Spleen (tissue), 11 donors: Measurements from ENCODE around the gene TAGAP. TPM values are rescaled to one million over a fixed set of nuclear protein-coding genes. Genes with fewer than 3 reads are reported as not detected.

Experiments
- DNase-seq: peaks from one replicate; pipeline ENCODE4 v3.0.0-alpha.2; 2020
- H3K27ac ChIP-seq, 8 donors: fragments of 200-600 bp; sonication (generic) in 7 of 8; 1 replicate in 4 of 8; 2 replicates in 4 of 8; pipeline versions ENCODE4 v1.5.0 to v1.8.0; 2016 to 2021; ENCODE audit warnings: inconsistent platforms in 4 of 8, mild to moderate bottlenecking in 4 of 8, moderate library complexity in 1 of 8
- H3K27me3 ChIP-seq, 7 donors: fragments of 200-600 bp; sonication (generic) in 6 of 7; replicated peaks in 1 of 7; 1 replicate in 4 of 7; 2 replicates in 3 of 7; pipeline versions ENCODE4 v1.5.0 to v1.8.0; 2016 to 2021; ENCODE audit warnings: inconsistent platforms in 3 of 7, mild to moderate bottlenecking in 1 of 7
- H3K36me3 ChIP-seq, 6 donors: fragments of 200-600 bp; sonication (generic) in 5 of 6; 1 replicate in 4 of 6; 2 replicates in 2 of 6; pipeline versions ENCODE4 v1.5.0 to v1.8.0; 2016 to 2021; ENCODE audit warnings: inconsistent platforms in 2 of 6
- H3K4me1 ChIP-seq, 6 donors: fragments of 200-600 bp; sonication (generic) in 5 of 6; 1 replicate in 3 of 6; 2 replicates in 3 of 6; pipeline versions ENCODE4 v1.5.0 to v1.8.0; 2016 to 2021; ENCODE audit warnings: inconsistent platforms in 3 of 6
- H3K4me3 ChIP-seq, 8 donors: fragments of 200-600 bp; sonication (generic) in 7 of 8; 1 replicate in 4 of 8; 2 replicates in 4 of 8; pipeline versions ENCODE4 v1.5.0 to v1.8.0; 2016 to 2021; ENCODE audit warnings: inconsistent platforms in 4 of 8, mild to moderate bottlenecking in 4 of 8, moderate library complexity in 2 of 8
- H3K9me3 ChIP-seq, 8 donors: fragments of 200-600 bp; sonication (generic) in 7 of 8; 1 replicate in 4 of 8; 2 replicates in 4 of 8; pipeline versions ENCODE4 v1.5.0 to v1.8.0; 2016 to 2021; ENCODE audit warnings: inconsistent platforms in 4 of 8
- POLR2A ChIP-seq, 3 donors: fragments of 450-650 bp; IDR thresholded peaks; one replicate each; pipeline ENCODE4 v1.5.1; 2017; ENCODE audit warnings: antibody characterized with exemption in 3 of 3, mild to moderate bottlenecking in 1 of 3
- POLR2AphosphoS5 ChIP-seq, 3 donors: sonication (generic); formaldehyde crosslinking; IDR thresholded peaks; one replicate each; pipeline ENCODE4 v1.5.1; 2017; ENCODE audit warnings: antibody characterized with exemption in 3 of 3
- WGBS, 5 donors: extraction: QIAGEN DNeasy Blood & Tissue Kit in 3 of 5; methylation state at CpG; one replicate each; pipeline versions ENCODE4 v1.1.5 to v1.1.7; 2013 to 2018; 5-methylcytosine and 5-hydroxymethylcytosine counted together
- intact Hi-C: fragments of 100-400 bp; cut with DNase I; formaldehyde crosslinking; loops from one replicate; pipeline ENCODE4 v1.15.0; 2023; ENCODE audit warnings: low total_unique reads
- polyA plus RNA-seq, 3 donors: library from polyadenylated mRNA; stranded (reverse); fragments of 200-250 nt; gene quantifications; one replicate each; pipeline ENCODE4 v1.2.1, GENCODE V29; 2013
- total RNA-seq, 7 donors: library from RNA; depleted of rRNA in 3 of 7; stranded (reverse); fragments of >200 nt in 3 of 7; fragmentation: NEBNext Ultra II Directional in 4 of 7; extraction: Animal tissue kit (Norgen Biotek cat#: 25700) in 4 of 7; gene quantifications; one replicate each; pipeline versions ENCODE4 v1.1.0 to v1.2.1, GENCODE V29; 2016 to 2021
- TF ChIP-seq, protein P1 (sequence below), 11 experiments: fragments of 200-600 bp in 7 of 11; fragments of 450-650 bp in 4 of 11; sonication (generic) in 4 of 11; IDR thresholded peaks in 8 of 11; conservative IDR thresholded peaks in 3 of 11; 1 replicate in 7 of 11; 2 replicates in 4 of 11; pipeline versions ENCODE4 v1.4.0 to v1.8.0; 2016 to 2021; ENCODE audit warnings: antibody characterized with exemption in 11 of 11, inconsistent platforms in 4 of 11, mild to moderate bottlenecking in 1 of 11
- donor health status: healthy with polysubstance abuse.
- donor health status: DM: no; HTN: no; CAD: no; lungs with moderate emphysema.
- donor health status: DM: no; HTN: no; CAD: no.
- donor health status: Bipolar disorder and iron deficiency.
- donor health status: healthy.
- donor health status: DM: no; HTN: no; CAD: no.
- donor health status: DM: yes; HTN: yes; CAD: no.

The TAGAP gene
- total and polyA plus RNA-seq, 10 donors, result 13.6 to 63.9 (median 44.2) TPM

DNA sequence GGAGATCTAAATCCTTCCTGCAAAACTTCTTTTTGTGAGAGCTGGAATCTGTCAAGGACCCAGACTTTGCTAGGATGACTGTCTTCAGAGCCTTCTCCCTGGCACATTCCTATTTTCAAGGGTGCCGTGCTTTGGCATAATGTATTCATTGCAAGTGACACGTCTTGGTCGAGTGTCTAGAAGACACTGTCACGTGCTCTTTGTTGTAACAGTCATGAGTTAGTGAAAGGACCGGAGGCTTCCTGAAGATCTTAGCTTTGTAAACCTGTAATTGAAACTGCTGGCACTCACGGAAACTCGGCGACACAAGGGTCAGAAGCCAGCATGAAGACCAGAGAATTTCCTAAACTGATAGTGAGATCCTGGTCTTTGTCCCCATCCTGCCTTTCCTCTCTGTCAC is 19.7 kb upstream of the TAGAP start:
- Histone ChIP-seq H3K27me3 (no peaks in the 10 kb centered on the region), H3K27ac (peak overlapping the region; percentile 79 to 95 (median 92)), H3K9me3 (no peaks in the 10 kb centered on the region), H3K4me3 (no peak overlapping the region), H3K36me3 (no peaks in the 10 kb centered on the region), H3K4me1 (peaks cover 10 to 87% (median 55%) of the 10 kb centered on the region in 6 donors)
- 58 to 69% (median 64%) methylated on average over 8 of the region's 8 CpGs for whole genome bisulfite sequencing, 5 donors
- intact Hi-C loops, result no loop called here
- DNase-seq, result no peak
- TF ChIP-seq, protein P1, sequence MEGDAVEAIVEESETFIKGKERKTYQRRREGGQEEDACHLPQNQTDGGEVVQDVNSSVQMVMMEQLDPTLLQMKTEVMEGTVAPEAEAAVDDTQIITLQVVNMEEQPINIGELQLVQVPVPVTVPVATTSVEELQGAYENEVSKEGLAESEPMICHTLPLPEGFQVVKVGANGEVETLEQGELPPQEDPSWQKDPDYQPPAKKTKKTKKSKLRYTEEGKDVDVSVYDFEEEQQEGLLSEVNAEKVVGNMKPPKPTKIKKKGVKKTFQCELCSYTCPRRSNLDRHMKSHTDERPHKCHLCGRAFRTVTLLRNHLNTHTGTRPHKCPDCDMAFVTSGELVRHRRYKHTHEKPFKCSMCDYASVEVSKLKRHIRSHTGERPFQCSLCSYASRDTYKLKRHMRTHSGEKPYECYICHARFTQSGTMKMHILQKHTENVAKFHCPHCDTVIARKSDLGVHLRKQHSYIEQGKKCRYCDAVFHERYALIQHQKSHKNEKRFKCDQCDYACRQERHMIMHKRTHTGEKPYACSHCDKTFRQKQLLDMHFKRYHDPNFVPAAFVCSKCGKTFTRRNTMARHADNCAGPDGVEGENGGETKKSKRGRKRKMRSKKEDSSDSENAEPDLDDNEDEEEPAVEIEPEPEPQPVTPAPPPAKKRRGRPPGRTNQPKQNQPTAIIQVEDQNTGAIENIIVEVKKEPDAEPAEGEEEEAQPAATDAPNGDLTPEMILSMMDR (IDR thresholded peaks at IDR 0.05 in 8 of 11, conservative IDR thresholded peaks at IDR 0.05 in 3 of 11), result no peak
- TF ChIP-seq POLR2AphosphoS5 (IDR thresholded peaks at IDR 0.05), result no peak
- no peak for TF ChIP-seq POLR2A (IDR thresholded peaks at IDR 0.05)

DNA sequence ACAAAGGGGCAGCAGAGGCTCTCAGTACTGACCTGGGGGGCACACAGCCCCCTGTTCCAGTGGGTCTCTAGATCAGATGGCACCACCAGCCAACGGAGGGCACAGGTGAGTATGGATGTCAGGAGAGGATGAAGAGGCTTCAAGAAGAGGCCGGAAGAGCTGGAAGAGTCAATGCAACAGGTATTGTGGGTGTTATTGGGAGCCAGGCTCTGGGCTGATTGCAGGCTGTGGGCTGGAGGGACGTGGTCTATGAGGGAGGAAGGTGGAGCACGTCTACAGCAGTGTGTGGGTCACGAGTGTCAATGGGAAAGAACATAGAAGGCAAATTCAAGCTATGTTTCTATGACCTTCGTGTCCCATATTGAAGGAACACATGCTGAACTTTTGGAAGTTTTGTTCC is 18.8 kb upstream of the TAGAP start:
- peaks cover 10 to 77% (median 46%) of the 10 kb centered on the region in 6 donors for H3K4me1 ChIP-seq
- 67 to 82% (median 75%) methylated on average over 6 of the region's 6 CpGs for WGBS, 5 donors
- TF ChIP-seq, protein P1 (IDR thresholded peaks at IDR 0.05 in 8 of 11, conservative IDR thresholded peaks at IDR 0.05 in 3 of 11), result no peak
- TF ChIP-seq POLR2AphosphoS5 (IDR thresholded peaks at IDR 0.05) (no peak), POLR2A (IDR thresholded peaks at IDR 0.05) (no peak)

DNA sequence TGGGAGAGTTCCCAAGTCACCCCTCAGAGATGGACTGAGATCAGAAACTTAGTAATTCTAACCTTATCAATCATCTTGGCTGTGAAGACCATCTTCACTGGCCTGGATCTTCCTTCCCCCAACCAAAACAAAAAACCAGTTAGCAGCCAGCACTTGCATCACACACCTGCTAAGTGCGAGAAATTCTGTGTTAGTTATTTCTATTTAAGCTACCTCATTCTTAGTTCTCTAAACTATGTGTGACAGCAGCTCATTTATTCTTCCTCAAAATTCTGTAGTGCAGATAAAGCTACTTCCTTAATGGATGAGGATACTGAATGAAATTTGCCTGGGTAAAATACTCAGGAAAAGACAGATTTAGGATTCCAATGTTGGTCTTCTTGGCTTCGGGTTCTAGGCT is 18.2 kb upstream of the TAGAP start:
- H3K4me1 ChIP-seq, result peaks cover 10 to 72% (median 43%) of the 10 kb centered on the region in 6 donors
- H3K4me3 ChIP-seq, result peak overlapping the region in 1 of 8 donors; percentile 52
- TF ChIP-seq POLR2AphosphoS5 (IDR thresholded peaks at IDR 0.05) (no peak), POLR2A (IDR thresholded peaks at IDR 0.05) (no peak)
- TF ChIP-seq, protein P1 (IDR thresholded peaks at IDR 0.05 in 8 of 11, conservative IDR thresholded peaks at IDR 0.05 in 3 of 11), result no peak
- no peaks in the 10 kb centered on the region for H3K9me3 ChIP-seq
- peak overlapping the region; percentile 79 to 95 (median 92) for H3K27ac ChIP-seq
- H3K27me3 ChIP-seq, result no peaks in the 10 kb centered on the region
- intact Hi-C loops, result no loop called here
- 35 to 58% (median 55%) methylated on average over 2 of the region's 2 CpGs for WGBS, 5 donors
- no peaks in the 10 kb centered on the region for H3K36me3 ChIP-seq
- no peak for DNase-seq

More for the DNA sequence above, 18.8 kb upstream of the TAGAP start:
- Histone ChIP-seq H3K4me3 (peak overlapping the region in 1 of 8 donors; percentile 52), H3K27ac (peak overlapping the region; percentile 79 to 95 (median 92)), H3K36me3 (no peaks in the 10 kb centered on the region), H3K9me3 (no peaks in the 10 kb centered on the region), H3K27me3 (no peaks in the 10 kb centered on the region)
- no peak for DNase-seq
- intact Hi-C loops, result no loop called here

- peak overlapping the region in 1 of 8 donors; percentile 52 for H3K4me3 ChIP-seq
- H3K27ac ChIP-seq, result peak overlapping the region; percentile 79 to 95 (median 92)
- 22 to 37% (median 31%) methylated on average over 3 of the region's 3 CpGs for WGBS, 5 donors
- TF ChIP-seq POLR2A (IDR thresholded peaks at IDR 0.05), result peak in 1 of 3 donors; percentile 5
- TF ChIP-seq POLR2AphosphoS5 (IDR thresholded peaks at IDR 0.05), result peak in 1 of 3 donors; percentile 58
- TF ChIP-seq, protein P1 (IDR thresholded peaks at IDR 0.05 in 8 of 11, conservative IDR thresholded peaks at IDR 0.05 in 3 of 11), result no peak
- H3K36me3 ChIP-seq, result no peaks in the 10 kb centered on the region
- H3K27me3 ChIP-seq, result no peaks in the 10 kb centered on the region
- H3K9me3 ChIP-seq, result no peaks in the 10 kb centered on the region
- peaks cover 10 to 70% (median 43%) of the 10 kb centered on the region in 6 donors for H3K4me1 ChIP-seq
- intact Hi-C loops, result no loop called here
- no peak for DNase-seq
These were observed 17.8 kb upstream of the TAGAP start for GRCh38 chr6:159062564-159062945.
